Measurements from ENCODE around the gene ATG9B.

DNA sequence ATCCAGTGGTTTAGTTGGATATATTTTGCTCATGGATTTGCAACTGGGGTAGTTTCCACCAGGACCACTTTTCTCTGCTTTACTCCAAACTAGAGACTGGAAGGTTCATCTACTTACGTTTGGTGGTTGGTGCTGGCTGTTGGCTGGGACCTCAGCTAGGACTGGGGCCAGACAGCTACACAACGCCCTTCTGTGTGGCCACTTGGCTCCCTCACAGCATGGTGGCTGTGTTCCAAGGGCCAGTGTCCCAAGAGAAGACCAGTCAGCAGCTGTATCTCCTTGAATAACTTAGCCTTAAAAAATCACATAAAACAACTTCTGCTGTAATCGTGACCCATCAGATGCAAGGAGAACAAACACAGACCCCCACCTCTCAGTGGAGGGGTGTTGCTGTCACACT is 41.9 kb downstream of the ATG9B start:
- TF ChIP-seq RAD21 (IDR thresholded peaks at IDR 0.05; ENCODE audit: low read depth) (no peak), JUND (IDR thresholded peaks at IDR 0.05) (no peak), EZH2 (IDR thresholded peaks at IDR 0.05) (no peak), EGR1 (IDR thresholded peaks at IDR 0.05; ENCODE audit: low read depth) (no peak), ZFX (IDR thresholded peaks at IDR 0.05) (no peak)
- TF ChIP-seq, protein P1, sequence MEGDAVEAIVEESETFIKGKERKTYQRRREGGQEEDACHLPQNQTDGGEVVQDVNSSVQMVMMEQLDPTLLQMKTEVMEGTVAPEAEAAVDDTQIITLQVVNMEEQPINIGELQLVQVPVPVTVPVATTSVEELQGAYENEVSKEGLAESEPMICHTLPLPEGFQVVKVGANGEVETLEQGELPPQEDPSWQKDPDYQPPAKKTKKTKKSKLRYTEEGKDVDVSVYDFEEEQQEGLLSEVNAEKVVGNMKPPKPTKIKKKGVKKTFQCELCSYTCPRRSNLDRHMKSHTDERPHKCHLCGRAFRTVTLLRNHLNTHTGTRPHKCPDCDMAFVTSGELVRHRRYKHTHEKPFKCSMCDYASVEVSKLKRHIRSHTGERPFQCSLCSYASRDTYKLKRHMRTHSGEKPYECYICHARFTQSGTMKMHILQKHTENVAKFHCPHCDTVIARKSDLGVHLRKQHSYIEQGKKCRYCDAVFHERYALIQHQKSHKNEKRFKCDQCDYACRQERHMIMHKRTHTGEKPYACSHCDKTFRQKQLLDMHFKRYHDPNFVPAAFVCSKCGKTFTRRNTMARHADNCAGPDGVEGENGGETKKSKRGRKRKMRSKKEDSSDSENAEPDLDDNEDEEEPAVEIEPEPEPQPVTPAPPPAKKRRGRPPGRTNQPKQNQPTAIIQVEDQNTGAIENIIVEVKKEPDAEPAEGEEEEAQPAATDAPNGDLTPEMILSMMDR (IDR thresholded peaks at IDR 0.05 in 2 of 3, conservative IDR thresholded peaks at IDR 0.05 in 1 of 3; ENCODE audit: borderline replicate concordance in 1 of 3, insufficient read depth in 1 of 3, low read depth in 2 of 3, low read length in 2 of 3), result no peak
